GM12891 (cell line): ENCODE data around the gene AXDND1.
"Not testable (repeated sequence)": the region's sequence is repeated elsewhere in the genome, so short reads cannot be mapped to it uniquely, and the experiment has no call there.

Experiments used
- PAX5 ChIP-seq: IDR thresholded peaks from 2 replicates; pipeline ENCODE4 v1.6.1; 2011; ENCODE audit warnings: low read length, moderate library complexity, mild to moderate bottlenecking; ENCODE audit not compliant: insufficient read depth, severe bottlenecking
- POLR2A ChIP-seq: IDR thresholded peaks from 2 replicates; pipeline ENCODE4 v1.6.1; 2011; ENCODE audit warnings: low read depth, low read length, control low read depth
- POLR2AphosphoS5 ChIP-seq: IDR thresholded peaks from 2 replicates; pipeline ENCODE4 v1.6.1; 2011; ENCODE audit warnings: low read depth, low read length, control low read depth
- SPI1 ChIP-seq: IDR thresholded peaks from 2 replicates; pipeline ENCODE4 v1.6.1; 2011; ENCODE audit warnings: low read depth, low read length, control low read depth
- TAF1 ChIP-seq: IDR thresholded peaks from 2 replicates; pipeline ENCODE4 v1.6.1; 2011; ENCODE audit warnings: low read depth, low read length, control low read depth

- TF ChIP-seq POLR2A, POLR2AphosphoS5, TAF1, SPI1, PAX5: not testable (repeated sequence)
Measured at GRCh38 chr1:179439646-179440045, 73.9 kb downstream of the AXDND1 start.
